Gastroesophageal sphincter (tissue), 3 donors: ENCODE results near the gene COL4A6.

ENCODE experiments used
- CTCF ChIP-seq, 4 experiments: fragments of 200-600 bp in 2 of 4; fragments of 450-650 bp in 2 of 4; sonication (generic) in 1 of 4; IDR thresholded peaks; one replicate each; pipeline ENCODE4 v1.5.1; 2017 to 2019; ENCODE audit warnings: antibody characterized with exemption in 4 of 4, mild to moderate bottlenecking in 2 of 4, moderate library complexity in 2 of 4
- EP300 ChIP-seq: sonication (generic); formaldehyde crosslinking; IDR thresholded peaks from one replicate; pipeline ENCODE4 v1.6.1; 2017; ENCODE audit warnings: antibody characterized with exemption, mild to moderate bottlenecking

- TF ChIP-seq EP300 = no peak
- no peak for TF ChIP-seq CTCF (IDR thresholded peaks at IDR 0.05)
Measured at GRCh38 chrX:108264376-108264775, 173.8 kb downstream of the COL4A6 start.
